Common myeloid progenitor, CD34-positive (primary cell): Measurements from ENCODE around the gene CAMK1.
"Not testable (repeated sequence)": the region's sequence is repeated elsewhere in the genome, so short reads cannot be mapped to it uniquely, and the experiment has no call there.

Experiments
- CTCF ChIA-PET: fragments of 350-600 bp; sonication (Branson Sonifier 250); formaldehyde crosslinking; loops from one replicate; lab custom pipeline; 2021; ENCODE audit warnings: antibody characterized with exemption; lab: Charles Lee
- POLR2A ChIA-PET: fragments of 350-600 bp; sonication (Branson Sonifier 250); formaldehyde crosslinking; loops from one replicate; lab custom pipeline; 2021; ENCODE audit warnings: antibody characterized with exemption; lab: Charles Lee
- DNase-seq, 3 donors: peaks; one replicate each; pipeline versions ENCODE4 v3.0.0 to v3.0.0-alpha.2; 2013
- H3K27ac ChIP-seq, 2 experiments: 1 replicate in 1 of 2; 2 replicates in 1 of 2; pipeline ENCODE4 v1.7.0; 2013; ENCODE audit warnings: inconsistent platforms in 2 of 2, low read length in 2 of 2, mild to moderate bottlenecking in 2 of 2, low read depth in 1 of 2, moderate library complexity in 1 of 2; ENCODE audit not compliant: severe bottlenecking in 2 of 2, insufficient read depth in 1 of 2, poor library complexity in 1 of 2
- H3K27me3 ChIP-seq, 5 experiments: replicated peaks in 2 of 5; 1 replicate in 3 of 5; 2 replicates in 2 of 5; pipeline versions ENCODE4 v1.6.1 to v1.7.0; 2013; ENCODE audit warnings: low read length in 4 of 5, mild to moderate bottlenecking in 2 of 5, moderate library complexity in 2 of 5, inconsistent platforms in 1 of 5; ENCODE audit not compliant: insufficient read depth in 5 of 5, control insufficient read depth in 4 of 5
- H3K36me3 ChIP-seq, 4 experiments: 1 replicate in 2 of 4; 2 replicates in 2 of 4; pipeline versions ENCODE4 v1.6.1 to v1.7.0; 2013; ENCODE audit warnings: low read length in 3 of 4, control low read depth in 1 of 4, mild to moderate bottlenecking in 1 of 4; ENCODE audit not compliant: control insufficient read depth in 4 of 4, insufficient read depth in 4 of 4
- H3K4me1 ChIP-seq, 4 experiments: 1 replicate in 3 of 4; 2 replicates in 1 of 4; pipeline versions ENCODE4 v1.6.1 to v1.7.1; 2013; ENCODE audit warnings: low read length in 3 of 4, mild to moderate bottlenecking in 3 of 4, control low read depth in 1 of 4, inconsistent platforms in 1 of 4, moderate library complexity in 1 of 4; ENCODE audit not compliant: control insufficient read depth in 4 of 4, insufficient read depth in 4 of 4; ENCODE audit errors: control extremely low read depth in 1 of 4
- H3K4me3 ChIP-seq, 7 experiments: 1 replicate in 4 of 7; 2 replicates in 3 of 7; pipeline versions ENCODE4 v1.5.1 to v1.7.0; 2013; ENCODE audit warnings: mild to moderate bottlenecking in 7 of 7, low read length in 6 of 7, moderate library complexity in 6 of 7, inconsistent platforms in 2 of 7, low read depth in 2 of 7, control low read depth in 1 of 7; ENCODE audit not compliant: insufficient read depth in 4 of 7, control insufficient read depth in 1 of 7; ENCODE audit errors: extremely low read depth in 1 of 7
- H3K9me3 ChIP-seq, 5 experiments: 1 replicate in 4 of 5; 2 replicates in 1 of 5; pipeline versions ENCODE4 v1.6.1 to v1.7.1; 2013; ENCODE audit warnings: low read length in 4 of 5, mild to moderate bottlenecking in 2 of 5, inconsistent platforms in 1 of 5, low read depth in 1 of 5, moderate library complexity in 1 of 5; ENCODE audit not compliant: control insufficient read depth in 4 of 5, insufficient read depth in 2 of 5; ENCODE audit errors: control extremely low read depth in 1 of 5
- WGBS: methylation state at CpG from one replicate; pipeline ENCODE4 v1.1.5; 2013; ENCODE audit not compliant: insufficient coverage; 5-methylcytosine and 5-hydroxymethylcytosine counted together

CAMK1 gene

DNA sequence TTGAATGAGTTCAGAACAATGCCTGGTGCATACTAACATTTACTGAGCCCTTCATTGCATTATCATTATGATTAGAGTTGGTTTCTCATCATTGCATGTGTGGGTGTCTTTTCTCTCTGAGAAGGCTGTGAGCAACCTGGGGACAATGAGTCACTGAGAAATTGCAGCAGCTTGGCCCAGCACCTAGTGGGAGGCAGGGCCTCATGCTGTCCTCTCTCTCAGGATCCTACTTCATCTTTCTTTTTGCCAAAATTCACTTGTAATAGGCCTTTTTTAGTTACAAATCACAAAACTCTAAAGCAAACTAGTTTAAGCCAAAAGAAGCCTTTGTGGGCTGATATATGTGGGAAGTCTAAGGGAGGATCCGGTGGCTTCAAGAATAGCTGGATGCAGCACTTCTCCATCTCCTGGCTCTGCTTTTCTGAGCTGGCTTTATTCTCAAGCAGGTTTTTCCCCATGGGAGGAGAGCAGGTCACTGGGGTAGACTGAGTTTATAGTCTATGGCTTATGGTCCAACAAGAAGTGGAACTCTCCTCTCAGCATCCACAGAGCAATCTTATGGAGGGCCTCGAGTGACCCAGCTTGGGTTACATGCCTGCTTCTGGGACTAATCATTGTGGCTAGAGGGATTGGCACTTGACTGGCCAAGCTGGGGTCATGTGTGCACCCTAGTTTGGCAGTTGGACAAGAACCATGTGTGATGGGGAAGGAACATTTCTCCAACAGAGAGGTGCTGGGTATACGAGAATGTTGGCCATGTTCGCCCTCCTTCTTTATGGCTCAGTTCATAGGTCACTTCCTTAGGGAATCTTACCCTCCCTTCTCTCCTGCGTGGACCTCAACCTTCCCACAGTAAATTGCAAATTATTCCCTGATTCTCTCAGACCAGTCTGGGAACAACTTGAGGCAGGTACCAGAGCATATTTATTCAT, 8.7 kb upstream of the CAMK1 start:
- DNase-seq: no peak

DNA sequence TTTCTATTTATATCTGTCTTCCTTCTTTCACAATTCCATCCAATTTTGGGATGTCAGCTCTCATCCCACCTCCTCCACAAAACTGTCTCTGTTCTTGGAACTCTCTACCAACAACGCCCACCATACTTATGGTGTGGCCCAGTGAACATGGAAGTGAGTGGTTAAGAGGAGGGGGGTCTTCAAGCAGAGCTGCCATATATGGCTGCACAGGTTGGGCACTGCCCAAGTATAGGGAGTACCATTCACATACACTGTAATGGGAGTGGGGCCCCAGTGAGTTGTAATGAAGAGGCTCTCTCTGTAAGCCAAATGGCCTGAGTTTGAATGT, 7.9 kb upstream of the CAMK1 start:
- no CpG with 5 or more reads among the region's 1 CpG for WGBS
- CTCF ChIA-PET: interaction anchor here (0.7 kb wide), 1 partner anchor 12 kb away, joined by 3 read pairs; no protein-coding TSS in a partner anchor

More for the DNA sequence above, 8.7 kb upstream of the CAMK1 start:
- H3K27me3 ChIP-seq: peaks cover 0 to 9% (median 3%) of the 10 kb centered on the region in 5 experiments
- POLR2A ChIA-PET: no interaction called here
- no peaks in the 10 kb centered on the region for H3K9me3 ChIP-seq
- WGBS: 93% methylated on average over 4 of the region's 5 CpGs
- H3K27ac ChIP-seq: no peak overlapping the region
- peaks cover 0 to 12% (median 4%) of the 10 kb centered on the region in 4 experiments for H3K36me3 ChIP-seq
- peaks cover 30 to 65% (median 44%) of the 10 kb centered on the region in 4 experiments for H3K4me1 ChIP-seq
- CTCF ChIA-PET: interaction anchor here (0.7 to 1.0 kb wide), 2 partner anchors 9 to 11 kb away, joined by 3 to 5 read pairs; partner anchors contain the start of gene CAMK1
- H3K4me3 ChIP-seq: peak overlapping the region in 1 of 7 experiments; percentile 33

DNA sequence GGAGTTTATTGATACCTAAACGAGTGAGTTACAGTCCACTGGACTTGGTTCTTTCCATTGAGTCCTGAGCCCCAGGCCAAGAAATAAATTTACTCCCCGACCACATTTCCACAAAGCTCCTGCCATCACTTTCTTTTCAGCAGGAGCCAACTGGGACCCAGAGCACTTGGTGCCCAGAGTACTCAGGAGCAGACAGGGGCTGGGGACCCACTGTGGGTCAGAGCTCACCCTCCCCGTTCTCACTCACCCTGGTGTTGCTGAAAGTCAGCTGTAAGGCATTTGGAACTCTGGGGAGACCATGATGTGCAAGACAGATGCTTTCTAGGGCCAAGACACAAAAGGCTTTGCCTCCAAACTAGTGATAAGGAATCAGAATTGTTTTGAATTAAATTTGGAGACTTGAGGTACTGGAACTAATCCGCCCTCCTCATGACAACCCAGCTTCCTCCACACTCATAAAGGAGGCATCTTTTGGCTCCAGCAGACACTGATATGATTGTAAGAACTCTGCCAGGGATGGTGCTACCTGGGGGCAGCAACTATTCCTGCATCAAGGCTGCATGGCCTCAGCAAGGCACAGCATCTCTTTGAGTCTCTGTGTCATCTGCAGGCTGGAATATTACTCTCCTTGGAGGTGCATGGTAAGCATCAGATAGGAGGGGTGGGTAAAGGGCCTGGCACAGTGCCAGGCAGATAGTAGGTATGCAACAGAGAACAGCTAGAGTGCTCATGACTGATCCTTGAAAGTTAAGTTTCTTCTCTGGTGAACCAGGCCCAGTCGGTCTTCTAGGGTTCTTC, 7.3 kb upstream of the CAMK1 start:
- no peak for DNase-seq
- Histone ChIP-seq H3K36me3 (peaks cover 0 to 8% (median 2%) of the 10 kb centered on the region in 4 experiments), H3K9me3 (no peaks in the 10 kb centered on the region), H3K27me3 (peaks cover 0 to 9% (median 3%) of the 10 kb centered on the region in 5 experiments), H3K4me1 (peaks cover 30 to 55% (median 44%) of the 10 kb centered on the region in 4 experiments), H3K4me3 (no peak overlapping the region), H3K27ac (no peak overlapping the region)
- ChIA-PET POLR2A (no interaction called here), CTCF (no interaction called here)
- WGBS: 100% methylated on average over 4 of the region's 5 CpGs

More for the DNA sequence above, 7.9 kb upstream of the CAMK1 start:
- H3K36me3 ChIP-seq: peaks cover 0 to 12% (median 2%) of the 10 kb centered on the region in 4 experiments
- H3K27me3 ChIP-seq: peaks cover 0 to 9% (median 3%) of the 10 kb centered on the region in 5 experiments
- H3K27ac ChIP-seq: no peak overlapping the region
- no peak overlapping the region for H3K4me3 ChIP-seq
- DNase-seq: no peak
- POLR2A ChIA-PET: no interaction called here
- peaks cover 30 to 61% (median 44%) of the 10 kb centered on the region in 4 experiments for H3K4me1 ChIP-seq
- H3K9me3 ChIP-seq: no peaks in the 10 kb centered on the region

DNA sequence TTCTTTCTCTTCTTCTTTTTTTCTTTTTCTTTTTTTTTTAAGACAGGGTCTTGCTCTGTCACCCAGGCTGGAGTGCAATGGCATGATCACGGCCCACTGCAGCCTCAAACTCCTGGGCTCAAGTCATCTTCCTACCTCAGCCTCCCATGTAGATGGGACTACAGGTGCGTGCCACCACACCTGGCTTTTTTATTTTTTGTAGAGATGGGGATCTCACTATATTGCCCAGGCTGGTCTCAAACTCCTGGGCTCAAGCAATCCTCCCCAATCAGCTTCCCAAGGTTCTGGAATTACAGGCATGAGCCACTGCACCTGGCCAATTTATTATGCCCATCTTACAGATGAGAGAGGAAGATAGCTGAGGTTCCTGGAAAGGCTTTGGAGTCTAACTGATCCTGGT, 1.3 kb upstream of the CAMK1 start:
- CTCF ChIA-PET: interaction anchor here (0.7 to 1.5 kb wide), 4 partner anchors 9 to 27 kb away, joined by 3 to 5 read pairs (median 4); no protein-coding TSS in a partner anchor
- H3K36me3 ChIP-seq: not testable (repeated sequence)

DNA sequence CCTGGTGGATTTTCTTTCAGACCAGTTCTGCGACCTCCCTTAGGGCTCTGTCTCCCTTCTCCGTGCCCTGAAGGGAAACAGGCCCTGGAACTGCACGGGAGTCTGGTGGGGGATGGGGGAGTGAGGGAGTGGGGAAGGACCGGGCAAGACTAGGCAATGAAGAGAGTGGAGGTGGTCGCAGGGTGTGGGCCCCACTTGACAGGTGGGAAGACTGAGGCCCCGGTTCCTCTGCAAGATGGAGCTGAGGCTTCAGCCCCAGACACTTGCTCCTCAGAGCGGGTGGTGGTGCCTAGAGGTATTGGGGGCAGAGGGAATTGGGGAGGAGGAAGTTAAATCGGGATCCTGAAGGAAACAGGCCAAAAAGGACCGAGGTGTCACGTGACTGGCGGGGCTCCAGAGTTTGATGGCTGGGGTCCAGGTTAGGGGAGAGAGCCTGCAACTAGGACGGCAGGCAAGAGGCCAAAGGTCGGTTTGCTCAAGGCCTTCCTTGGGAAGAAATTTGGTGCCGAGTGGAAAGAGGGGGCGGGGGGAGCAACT, 597 bp upstream of the CAMK1 start:
- H3K27me3 ChIP-seq: peaks cover 0 to 29% (median 3%) of the 10 kb centered on the region in 5 experiments
- WGBS: 29% methylated on average over 12 of the region's 15 CpGs
- no peaks in the 10 kb centered on the region for H3K36me3 ChIP-seq
- no peaks in the 10 kb centered on the region for H3K9me3 ChIP-seq
- ChIA-PET CTCF (interaction anchor here (0.6 to 1.5 kb wide), 7 partner anchors 8 to 29 kb away, joined by 3 to 5 read pairs (median 4); no protein-coding TSS in a partner anchor), POLR2A (interaction anchor here (0.6 to 1.3 kb wide), 2 partner anchors 10 kb away, joined by 3 to 4 read pairs; no protein-coding TSS in a partner anchor)
- peak overlapping the region in 2 of 7 experiments; percentile 41 to 48 for H3K4me3 ChIP-seq
- DNase-seq: no peak
- peaks cover 0 to 19% (median 12%) of the 10 kb centered on the region in 4 experiments for H3K4me1 ChIP-seq
- no peak overlapping the region for H3K27ac ChIP-seq

More for the DNA sequence above, 1.3 kb upstream of the CAMK1 start:
- H3K27me3 ChIP-seq: peaks cover 0 to 29% (median 3%) of the 10 kb centered on the region in 5 experiments
- DNase-seq, POLR2A ChIA-PET, H3K4me3 ChIP-seq, H3K9me3 ChIP-seq, H3K27ac ChIP-seq: not testable (repeated sequence)
- peaks cover 0 to 19% (median 12%) of the 10 kb centered on the region in 4 experiments for H3K4me1 ChIP-seq
- no CpG with 5 or more reads among the region's 2 CpGs for WGBS

DNA sequence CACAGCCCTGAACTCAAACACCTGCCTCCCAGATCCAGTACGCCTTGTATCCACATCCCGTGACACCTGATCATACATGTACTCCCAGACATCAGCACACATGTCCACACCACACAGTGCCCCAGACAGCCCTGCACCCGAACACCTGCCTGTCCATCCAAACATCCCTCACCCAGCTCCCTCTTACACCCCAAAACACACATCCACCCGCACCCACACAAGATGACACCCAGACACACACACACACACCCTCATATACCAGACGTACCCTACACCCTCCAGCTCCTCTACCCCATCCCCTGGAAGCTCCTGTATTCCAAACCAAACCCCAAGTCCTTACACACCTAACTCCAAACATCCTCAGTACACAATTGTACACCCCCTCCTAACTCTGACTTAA, 735 bp downstream of the CAMK1 start:
- Histone ChIP-seq H3K27me3 (peaks cover 0 to 25% (median 3%) of the 10 kb centered on the region in 5 experiments), H3K9me3 (no peaks in the 10 kb centered on the region), H3K4me3 (no peak overlapping the region), H3K27ac (no peak overlapping the region), H3K36me3 (no peaks in the 10 kb centered on the region), H3K4me1 (peaks cover 0 to 19% (median 12%) of the 10 kb centered on the region in 4 experiments)
- ChIA-PET CTCF (interaction anchor here (1.0 to 1.3 kb wide), 4 partner anchors 9 to 47 kb away, joined by 3 to 5 read pairs (median 4); no protein-coding TSS in a partner anchor), POLR2A (interaction anchor here (1.0 to 1.3 kb wide), 2 partner anchors 11 to 12 kb away, joined by 3 read pairs; no protein-coding TSS in a partner anchor)
- DNase-seq: no peak
- 100% methylated on average over 4 of the region's 5 CpGs for WGBS
